Mesenchymal stem cell (in vitro differentiated cells and primary cell): ENCODE data around the gene GRIP1.

ENCODE experiments used
- DNase-seq: peaks from one replicate; pipeline ENCODE4 v3.0.0-alpha.2; 2013
- H2AFZ ChIP-seq: one replicate; pipeline ENCODE4 v1.6.1; 2013; ENCODE audit warnings: low read depth, mild to moderate bottlenecking, control low read depth, inconsistent platforms, low read length, moderate library complexity
- H2AK5ac ChIP-seq: 2 replicates; pipeline ENCODE4 v1.6.1; 2013; ENCODE audit warnings: low read length, moderate library complexity, mild to moderate bottlenecking, inconsistent platforms; ENCODE audit not compliant: severe bottlenecking
- H2BK120ac ChIP-seq: one replicate; pipeline ENCODE4 v1.6.1; 2013; ENCODE audit warnings: low read depth, mild to moderate bottlenecking, inconsistent platforms, low read length, moderate library complexity
- H2BK12ac ChIP-seq, 2 experiments: one replicate each; pipeline ENCODE4 v1.6.1; 2013; ENCODE audit warnings: inconsistent platforms in 2 of 2, low read length in 2 of 2, mild to moderate bottlenecking in 2 of 2, moderate library complexity in 2 of 2, control low read depth in 1 of 2
- H2BK15ac ChIP-seq: one replicate; pipeline ENCODE4 v1.6.1; 2013; ENCODE audit warnings: mild to moderate bottlenecking, low read depth, inconsistent platforms; ENCODE audit not compliant: poor library complexity, severe bottlenecking
- H2BK5ac ChIP-seq: 2 replicates; pipeline ENCODE4 v1.6.1; 2013; ENCODE audit warnings: low read depth, mild to moderate bottlenecking, low read length, control low read depth, inconsistent platforms; ENCODE audit not compliant: poor library complexity, severe bottlenecking
- H3K14ac ChIP-seq, 2 experiments: one replicate each; pipeline ENCODE4 v1.6.1; 2013; ENCODE audit warnings: inconsistent platforms in 2 of 2, low read length in 2 of 2, control low read depth in 1 of 2, mild to moderate bottlenecking in 1 of 2, moderate library complexity in 1 of 2
- H3K18ac ChIP-seq, 2 experiments: one replicate each; pipeline ENCODE4 v1.6.1; 2013; ENCODE audit warnings: inconsistent platforms in 2 of 2, low read length in 2 of 2, control low read depth in 1 of 2, low read depth in 1 of 2, mild to moderate bottlenecking in 1 of 2
- H3K23ac ChIP-seq, 2 experiments: one replicate each; pipeline ENCODE4 v1.6.1; 2013; ENCODE audit warnings: inconsistent platforms in 2 of 2, low read length in 2 of 2, mild to moderate bottlenecking in 2 of 2, moderate library complexity in 2 of 2, control low read depth in 1 of 2
- H3K27ac ChIP-seq: 2 replicates; pipeline ENCODE4 v1.5.1; 2013; ENCODE audit warnings: mild to moderate bottlenecking, moderate library complexity, low read length, control low read depth, inconsistent platforms; ENCODE audit not compliant: poor library complexity, severe bottlenecking
- H3K27me3 ChIP-seq, 2 experiments: 2 replicates each; pipeline versions ENCODE4 v1.6.1 to v1.7.0; 2013; ENCODE audit warnings: low read length in 2 of 2, mild to moderate bottlenecking in 2 of 2, moderate library complexity in 2 of 2, control low read depth in 1 of 2, inconsistent platforms in 1 of 2; ENCODE audit not compliant: control insufficient read depth in 1 of 2, insufficient read depth in 1 of 2
- H3K36me3 ChIP-seq, 2 experiments: 2 replicates each; pipeline versions ENCODE4 v1.6.1 to v1.7.0; 2013; ENCODE audit warnings: low read length in 2 of 2, control low read depth in 1 of 2, inconsistent platforms in 1 of 2, low read depth in 1 of 2, mild to moderate bottlenecking in 1 of 2; ENCODE audit not compliant: insufficient read depth in 2 of 2, control insufficient read depth in 1 of 2
- H3K4ac ChIP-seq, 2 experiments: one replicate each; pipeline ENCODE4 v1.6.1; 2013; ENCODE audit warnings: inconsistent platforms in 2 of 2, low read length in 2 of 2, mild to moderate bottlenecking in 2 of 2, moderate library complexity in 2 of 2, control low read depth in 1 of 2, low read depth in 1 of 2
- H3K4me1 ChIP-seq: 2 replicates; pipeline ENCODE4 v1.6.1; 2013; ENCODE audit warnings: low read depth, low read length, control low read depth; ENCODE audit not compliant: control insufficient read depth, insufficient read depth
- H3K4me2 ChIP-seq: 2 replicates; pipeline ENCODE4 v1.6.1; 2013; ENCODE audit warnings: low read length, mild to moderate bottlenecking, inconsistent platforms; ENCODE audit not compliant: poor library complexity, severe bottlenecking
- H3K4me3 ChIP-seq, 2 experiments: 2 replicates each; pipeline versions ENCODE4 v1.5.1 to v1.7.0; 2013; ENCODE audit warnings: low read length in 2 of 2, mild to moderate bottlenecking in 2 of 2, control low read depth in 1 of 2, low read depth in 1 of 2; ENCODE audit not compliant: insufficient read depth in 1 of 2
- H3K79me1 ChIP-seq: replicated peaks from 2 replicates; pipeline ENCODE4 v1.6.1; 2013; ENCODE audit warnings: mild to moderate bottlenecking, control low read depth, low read length, inconsistent platforms; ENCODE audit not compliant: poor library complexity, severe bottlenecking
- H3K9ac ChIP-seq: 2 replicates; pipeline ENCODE4 v1.7.0; 2013; ENCODE audit warnings: mild to moderate bottlenecking, low read length, moderate library complexity
- H3K9me3 ChIP-seq: 2 replicates; pipeline ENCODE4 v1.7.0; 2013; ENCODE audit warnings: mild to moderate bottlenecking, low read length; ENCODE audit not compliant: control insufficient read depth
- H4K8ac ChIP-seq: one replicate; pipeline ENCODE4 v1.6.1; 2013; ENCODE audit warnings: inconsistent platforms, mild to moderate bottlenecking, low read length, moderate library complexity
- H4K91ac ChIP-seq: one replicate; pipeline ENCODE4 v1.6.1; 2013; ENCODE audit warnings: mild to moderate bottlenecking, low read length, inconsistent platforms
- WGBS: methylation state at CpG from one replicate; pipeline ENCODE4 v1.1.7; 2013; ENCODE audit warnings: mixed read lengths; 5-methylcytosine and 5-hydroxymethylcytosine counted together

GRIP1 gene

GRCh38 chr12:66692170-66692569 lies 13.3 kb upstream of the GRIP1 start:
- no peak overlapping the region for H2BK5ac ChIP-seq
- H2BK120ac ChIP-seq: no peak overlapping the region
- H2BK15ac ChIP-seq: no peak overlapping the region
- H3K4me1 ChIP-seq: no peaks in the 10 kb centered on the region
- no peak overlapping the region for H4K8ac ChIP-seq
- H3K18ac ChIP-seq: no peak overlapping the region
- H2AFZ ChIP-seq: no peak overlapping the region
- no peak overlapping the region for H3K23ac ChIP-seq
- no peak overlapping the region for H2AK5ac ChIP-seq
- no peaks in the 10 kb centered on the region for H3K36me3 ChIP-seq
- no peaks in the 10 kb centered on the region for H3K79me1 ChIP-seq
- H3K27me3 ChIP-seq: peaks cover 4 to 19% of the 10 kb centered on the region in 2 experiments
- no peaks in the 10 kb centered on the region for H3K9me3 ChIP-seq
- DNase-seq: no peak
- WGBS: 100% methylated on average over 1 of the region's 1 CpG
- H3K27ac ChIP-seq: no peak overlapping the region
- no peak overlapping the region for H3K9ac ChIP-seq
- H3K4me3 ChIP-seq: no peak overlapping the region
- H3K4ac ChIP-seq: no peak overlapping the region
- H3K14ac ChIP-seq: no peak overlapping the region
- H3K4me2 ChIP-seq: no peak overlapping the region
- no peak overlapping the region for H2BK12ac ChIP-seq
- no peak overlapping the region for H4K91ac ChIP-seq

DNA sequence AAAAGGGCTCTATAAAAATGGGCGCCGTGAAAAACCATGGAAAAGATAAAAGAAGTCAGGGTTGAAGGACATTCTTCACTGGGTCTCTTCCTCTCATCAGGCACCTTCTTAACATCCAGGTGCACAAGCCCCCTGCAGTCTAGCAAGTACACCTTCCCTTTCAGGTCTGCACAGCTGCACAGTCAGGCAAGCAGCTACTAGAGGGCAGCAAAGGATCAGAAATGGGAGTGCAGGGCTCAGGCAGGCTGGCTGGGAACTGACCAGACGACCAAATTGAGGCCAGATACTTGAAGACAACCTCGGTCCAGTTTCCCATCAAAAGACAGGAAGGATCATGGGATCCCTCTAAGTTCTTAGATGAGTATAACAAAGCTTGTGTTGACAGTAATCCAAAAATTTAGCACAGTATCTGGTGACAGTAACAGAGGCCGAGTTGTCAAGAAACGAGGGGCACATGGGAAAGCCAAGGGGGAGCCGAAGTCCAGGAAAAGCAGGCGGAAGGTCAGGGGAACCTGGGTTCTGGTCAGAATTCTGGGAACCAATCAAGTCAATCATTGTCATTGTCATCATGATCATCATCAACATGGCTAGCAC lies 10.1 kb upstream of the GRIP1 start:
- peak; percentile 20 for DNase-seq
- Histone ChIP-seq H3K18ac (no peak overlapping the region), H3K9ac (no peak overlapping the region), H2AK5ac (no peak overlapping the region), H3K27ac (no peak overlapping the region), H3K27me3 (peaks cover 0 to 21% of the 10 kb centered on the region in 2 experiments), H3K36me3 (no peaks in the 10 kb centered on the region), H3K14ac (no peak overlapping the region), H3K4me1 (no peaks in the 10 kb centered on the region), H3K4me3 (no peak overlapping the region), H2BK120ac (no peak overlapping the region), H2BK5ac (no peak overlapping the region), H2BK15ac (no peak overlapping the region), H4K8ac (no peak overlapping the region), H2AFZ (no peak overlapping the region), H3K9me3 (no peaks in the 10 kb centered on the region), H3K23ac (no peak overlapping the region), H4K91ac (no peak overlapping the region), H3K4me2 (no peak overlapping the region), H3K79me1 (no peaks in the 10 kb centered on the region), H2BK12ac (no peak overlapping the region), H3K4ac (no peak overlapping the region)
- 60% methylated on average over 8 of the region's 8 CpGs for WGBS

- H3K36me3 ChIP-seq: no peaks in the 10 kb centered on the region
- no peak overlapping the region for H3K9ac ChIP-seq
- WGBS: 91% methylated on average over 6 of the region's 6 CpGs
- no peak overlapping the region for H3K23ac ChIP-seq
- no peak overlapping the region for H2BK120ac ChIP-seq
- no peaks in the 10 kb centered on the region for H3K79me1 ChIP-seq
- no peak overlapping the region for H3K4ac ChIP-seq
- no peak overlapping the region for H2BK12ac ChIP-seq
- no peaks in the 10 kb centered on the region for H3K9me3 ChIP-seq
- H2BK15ac ChIP-seq: no peak overlapping the region
- no peak overlapping the region for H2AFZ ChIP-seq
- H3K14ac ChIP-seq: no peak overlapping the region
- DNase-seq: no peak
- H3K27ac ChIP-seq: no peak overlapping the region
- H2BK5ac ChIP-seq: no peak overlapping the region
- no peak overlapping the region for H3K18ac ChIP-seq
- H4K91ac ChIP-seq: no peak overlapping the region
- H3K4me1 ChIP-seq: no peaks in the 10 kb centered on the region
- no peak overlapping the region for H3K4me2 ChIP-seq
- no peak overlapping the region for H2AK5ac ChIP-seq
- H3K4me3 ChIP-seq: no peak overlapping the region
- H3K27me3 ChIP-seq: peaks cover 10 to 49% of the 10 kb centered on the region in 2 experiments
- H4K8ac ChIP-seq: no peak overlapping the region
Observed at GRCh38 chr12:66684222-66684621, 5.3 kb upstream of the GRIP1 start.

DNA sequence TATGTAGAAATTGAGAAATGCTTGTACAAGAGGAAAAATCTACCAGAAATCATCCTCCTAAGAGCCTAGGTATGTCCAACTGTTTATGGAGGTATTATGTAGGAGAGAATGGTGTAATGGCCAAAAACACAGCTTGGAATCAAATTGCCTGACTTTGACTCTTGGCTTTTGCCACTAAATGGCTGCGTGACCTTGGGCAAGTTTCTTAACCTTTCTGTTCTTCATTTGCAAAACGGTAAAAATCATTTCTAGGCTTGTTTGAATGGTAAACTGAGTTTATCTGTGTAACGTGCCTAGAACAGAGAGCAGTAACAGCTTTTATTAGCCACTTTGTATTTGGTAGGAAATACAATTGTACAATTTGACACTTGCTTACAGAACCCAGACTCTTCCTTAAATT lies 4.9 kb upstream of the GRIP1 start:
- Histone ChIP-seq H4K91ac (no peak overlapping the region), H3K27ac (no peak overlapping the region)
- DNase-seq: no peak

More for the DNA sequence above, 4.9 kb upstream of the GRIP1 start:
- no peak overlapping the region for H3K4ac ChIP-seq
- H3K9me3 ChIP-seq: no peaks in the 10 kb centered on the region
- H3K79me1 ChIP-seq: no peaks in the 10 kb centered on the region
- H2BK120ac ChIP-seq: no peak overlapping the region
- peaks cover 10 to 53% of the 10 kb centered on the region in 2 experiments for H3K27me3 ChIP-seq
- H3K4me3 ChIP-seq: no peak overlapping the region
- H4K8ac ChIP-seq: no peak overlapping the region
- H3K18ac ChIP-seq: no peak overlapping the region
- no peaks in the 10 kb centered on the region for H3K36me3 ChIP-seq
- H2BK5ac ChIP-seq: no peak overlapping the region
- H2AK5ac ChIP-seq: no peak overlapping the region
- H3K23ac ChIP-seq: no peak overlapping the region
- no peak overlapping the region for H2BK12ac ChIP-seq
- no peak overlapping the region for H3K4me2 ChIP-seq
- no peak overlapping the region for H2AFZ ChIP-seq
- no peak overlapping the region for H3K14ac ChIP-seq
- WGBS: 81% methylated on average over 2 of the region's 3 CpGs
- H3K4me1 ChIP-seq: no peaks in the 10 kb centered on the region
- H2BK15ac ChIP-seq: no peak overlapping the region
- H3K9ac ChIP-seq: no peak overlapping the region
